Measurements from ENCODE around the gene FAAH.

The FAAH gene

GRCh38 chr1:46452931-46453325, 58.8 kb downstream of the FAAH start:
- no peak for DNase-seq (ENCODE audit: low spot score)
- TF ChIP-seq CTCF (IDR thresholded peaks at IDR 0.05; ENCODE audit: extremely low read depth, missing control alignments), result no peak

- no peak for TF ChIP-seq CTCF (IDR thresholded peaks at IDR 0.05; ENCODE audit: extremely low read depth, missing control alignments)
- DNase-seq (ENCODE audit: low spot score), result no peak
These were observed 59.3 kb downstream of the FAAH start for GRCh38 chr1:46453449-46453848.

GRCh38 chr1:46455951-46456350, 61.8 kb downstream of the FAAH start:
- DNase-seq (ENCODE audit: low spot score), result no peak
- no peak for TF ChIP-seq CTCF (IDR thresholded peaks at IDR 0.05; ENCODE audit: extremely low read depth, missing control alignments)

GRCh38 chr1:46456411-46456963, 62.4 kb downstream of the FAAH start:
- DNase-seq (ENCODE audit: low spot score), result no peak
- TF ChIP-seq CTCF (IDR thresholded peaks at IDR 0.05; ENCODE audit: extremely low read depth, missing control alignments), result no peak

GRCh38 chr1:46457178-46457577, 63.1 kb downstream of the FAAH start:
- no peak for TF ChIP-seq CTCF (IDR thresholded peaks at IDR 0.05; ENCODE audit: extremely low read depth, missing control alignments)
- DNase-seq (ENCODE audit: low spot score), result no peak

GRCh38 chr1:46458190-46458589, 64.1 kb downstream of the FAAH start:
- no peak for TF ChIP-seq CTCF (IDR thresholded peaks at IDR 0.05; ENCODE audit: extremely low read depth, missing control alignments)
- no peak for DNase-seq (ENCODE audit: low spot score)

- no peak for DNase-seq (ENCODE audit: low spot score)
- TF ChIP-seq CTCF (IDR thresholded peaks at IDR 0.05; ENCODE audit: extremely low read depth, missing control alignments), result no peak
These were observed 64.7 kb downstream of the FAAH start for GRCh38 chr1:46458846-46459245.
